HepG2 (cell line): ENCODE measurements around the gene ACSL5. TPM values are rescaled to one million over a fixed set of nuclear protein-coding genes. Genes with fewer than 3 reads are reported as not detected.

Experiments used
- ATF3 ChIP-seq: sonication (generic); formaldehyde crosslinking; IDR thresholded peaks from 2 replicates; pipeline ENCODE4 v1.4.0; 2020; ENCODE audit warnings: missing genetic modification reagents
- BATF2 ChIP-seq: sonication (generic); formaldehyde crosslinking; IDR thresholded peaks from 2 replicates; pipeline ENCODE4 v1.8.0; 2022; ENCODE audit warnings: mild to moderate bottlenecking, missing genetic modification reagents, moderate library complexity
- CREB1 ChIP-seq, 2 experiments: fragments of 450-650 bp in 1 of 2; IDR thresholded peaks; 2 replicates each; pipeline ENCODE4 v1.6.1; 2016 to 2017; ENCODE audit warnings: control low read depth in 1 of 2, mild to moderate bottlenecking in 1 of 2, missing compliant biosample characterization in 1 of 2, missing genetic modification characterization in 1 of 2
- ETV5 ChIP-seq: IDR thresholded peaks from 2 replicates; pipeline ENCODE4 v1.6.1; 2018; ENCODE audit warnings: missing biosample characterization, missing genetic modification reagents, inconsistent platforms, borderline replicate concordance
- FOXA3 ChIP-seq: IDR thresholded peaks from 2 replicates; pipeline ENCODE4 v1.6.1; 2016; ENCODE audit warnings: missing genetic modification reagents, missing compliant biosample characterization
- GATAD1 ChIP-seq: IDR thresholded peaks from 2 replicates; pipeline ENCODE4 v1.6.1; 2016; ENCODE audit warnings: missing genetic modification reagents, missing compliant biosample characterization
- HIVEP1 ChIP-seq: sonication (generic); formaldehyde crosslinking; IDR thresholded peaks from 2 replicates; pipeline ENCODE4 v1.4.0; 2020; ENCODE audit warnings: mild to moderate bottlenecking, missing genetic modification reagents
- HOXA3 ChIP-seq: sonication (generic); formaldehyde crosslinking; IDR thresholded peaks from 2 replicates; pipeline ENCODE4 v1.5.0; 2020; ENCODE audit warnings: missing genetic modification reagents
- ISL2 ChIP-seq: sonication (generic); formaldehyde crosslinking; IDR thresholded peaks from 2 replicates; pipeline ENCODE4 v1.5.0; 2020; ENCODE audit warnings: missing genetic modification reagents
- KDM5B ChIP-seq: sonication (generic); formaldehyde crosslinking; IDR thresholded peaks from 2 replicates; pipeline ENCODE4 v1.4.0; 2020; ENCODE audit warnings: missing genetic modification reagents, mild to moderate bottlenecking, borderline replicate concordance
- MEIS1 ChIP-seq: sonication (generic); formaldehyde crosslinking; IDR thresholded peaks from 2 replicates; pipeline ENCODE4 v1.9.0; 2021; ENCODE audit warnings: mild to moderate bottlenecking, missing genetic modification reagents, moderate library complexity, borderline replicate concordance
- MYNN ChIP-seq: sonication (generic); formaldehyde crosslinking; IDR thresholded peaks from 2 replicates; pipeline ENCODE4 v1.4.0; 2020; ENCODE audit warnings: mild to moderate bottlenecking, low read depth, missing genetic modification reagents
- NCOR1 ChIP-seq: fragments of 200-600 bp; sonication (generic); IDR thresholded peaks from 2 replicates; pipeline ENCODE4 v1.7.0; 2017; ENCODE audit warnings: antibody characterized with exemption, low read length, borderline replicate concordance
- PHF21A ChIP-seq: sonication (generic); formaldehyde crosslinking; IDR thresholded peaks from 2 replicates; pipeline ENCODE4 v1.5.0; 2020; ENCODE audit warnings: mild to moderate bottlenecking, missing genetic modification reagents
- PHF5A ChIP-seq: IDR thresholded peaks from one replicate; pipeline ENCODE4 v1.6.1; 2018; ENCODE audit warnings: low read depth, missing genetic modification reagents; ENCODE audit not compliant: unreplicated experiment
- SMAD3 ChIP-seq: sonication (generic); formaldehyde crosslinking; IDR thresholded peaks from 2 replicates; pipeline ENCODE4 v1.4.0; 2020; ENCODE audit warnings: missing genetic modification reagents
- SOX6 ChIP-seq, 2 experiments: fragments of 450-650 bp in 1 of 2; sonication (generic) in 1 of 2; formaldehyde crosslinking in 1 of 2; IDR thresholded peaks; 2 replicates each; pipeline versions ENCODE4 v1.4.0 to v1.6.1; 2017 to 2020; ENCODE audit warnings: antibody characterized with exemption in 1 of 2, mild to moderate bottlenecking in 1 of 2, missing genetic modification reagents in 1 of 2
- TBX2 ChIP-seq: sonication (generic); formaldehyde crosslinking; IDR thresholded peaks from 2 replicates; pipeline ENCODE4 v1.5.0; 2020; ENCODE audit warnings: missing genetic modification reagents, mild to moderate bottlenecking, borderline replicate concordance
- ZMAT3 ChIP-seq: sonication (generic); formaldehyde crosslinking; conservative IDR thresholded peaks from 2 replicates; pipeline ENCODE4 v1.7.0; 2021; ENCODE audit warnings: missing genetic modification reagents
- ZMYM2 ChIP-seq: sonication (generic); formaldehyde crosslinking; IDR thresholded peaks from 2 replicates; pipeline ENCODE4 v1.8.0; 2022; ENCODE audit warnings: mild to moderate bottlenecking, missing genetic modification reagents
- ZNF337 ChIP-seq: sonication (generic); formaldehyde crosslinking; IDR thresholded peaks from 2 replicates; pipeline ENCODE4 v1.5.1; 2020; ENCODE audit warnings: missing genetic modification reagents, low read depth, mild to moderate bottlenecking, borderline replicate concordance
- ZNF383 ChIP-seq: sonication (generic); formaldehyde crosslinking; IDR thresholded peaks from 2 replicates; pipeline ENCODE4 v1.4.0; 2020; ENCODE audit warnings: missing genetic modification reagents, mild to moderate bottlenecking, borderline replicate concordance
- ZNF639 ChIP-seq: conservative IDR thresholded peaks from 2 replicates; pipeline ENCODE4 v1.6.1; 2018; ENCODE audit warnings: missing genetic modification reagents
- ZNF839 ChIP-seq: sonication (generic); formaldehyde crosslinking; IDR thresholded peaks from 2 replicates; pipeline ENCODE4 v1.4.0; 2020; ENCODE audit warnings: missing genetic modification reagents, mild to moderate bottlenecking, borderline replicate concordance
- polyA plus RNA-seq, 8 experiments: library from polyadenylated mRNA; depleted of rRNA in 3 of 8; stranded (reverse) in 7 of 8; unstranded in 1 of 8; fragments of >200 nt; fragmentation: Illumina TruSeq in 4 of 8; extraction: Trizol in 4 of 8; gene quantifications; 2 replicates each; pipeline versions ENCODE4 v1.2.1 to v1.2.3, GENCODE V29; 2011 to 2016; ENCODE audit warnings: low read depth in 4 of 8, missing spikeins in 1 of 8, mixed read lengths in 1 of 8; ENCODE audit not compliant: insufficient read depth in 1 of 8
- total RNA-seq, 5 experiments: library from RNA; depleted of rRNA; stranded (reverse); fragments of >200 nt; fragmentation: Illumina TruSeq; extraction: Trizol; gene quantifications; 2 replicates each; pipeline ENCODE4 v1.2.3, GENCODE V29; 2016; ENCODE audit warnings: low read depth in 1 of 5
- TF ChIP-seq, protein P1 (sequence below): sonication (generic); formaldehyde crosslinking; IDR thresholded peaks from 2 replicates; pipeline ENCODE4 v1.5.1; 2020; ENCODE audit warnings: missing genetic modification reagents, mild to moderate bottlenecking, borderline replicate concordance

ACSL5 gene
- total and polyA plus RNA-seq, 2 of the 13 experiments (the other 11 are each of a cell fraction or from before 2014, with no cell fraction given), result 56.4 to 82.5 TPM

DNA sequence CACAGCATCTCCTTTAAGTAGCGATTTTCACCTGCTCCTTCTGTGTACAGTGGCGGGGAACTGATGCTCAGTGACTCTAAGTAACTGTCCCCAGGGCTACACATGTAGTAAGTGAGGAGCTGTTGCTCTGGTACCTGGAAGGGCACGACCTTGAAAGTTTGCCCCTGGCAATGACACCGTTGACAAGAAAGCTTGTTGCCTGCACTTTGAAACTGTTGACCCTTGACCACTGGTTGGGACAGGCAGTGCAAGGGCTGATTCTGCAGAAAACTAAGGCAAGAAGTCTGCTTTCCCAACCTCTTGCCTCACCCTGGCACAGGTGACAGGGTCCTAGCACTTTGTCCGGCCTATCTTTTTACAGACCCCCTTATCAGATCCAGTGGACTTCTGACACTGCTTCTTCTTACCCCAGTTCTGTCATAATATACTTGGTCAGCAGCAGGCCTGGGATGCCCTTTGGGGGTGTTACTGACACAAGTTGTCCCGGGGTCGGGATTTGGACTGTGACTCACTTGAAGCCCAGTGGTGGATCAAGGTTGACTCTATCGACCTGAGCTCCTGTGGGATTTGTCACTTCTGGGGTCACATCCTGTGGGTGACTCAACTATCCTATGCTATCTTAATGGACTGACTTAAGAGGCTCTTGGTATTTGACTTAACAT, 5.8 kb downstream of the ACSL5 start (continued):
- TF ChIP-seq ISL2 (peak; percentile 53; the same call in 1 of the 2 replicates), MEIS1 (CRISPR knock-in tag) (peak; percentile 20; the same call in 1 of the 2 replicates), SMAD3 (CRISPR knock-in tag) (no peak), KDM5B (CRISPR knock-in tag) (peak; percentile 50; the same call in 1 of the 2 replicates), BATF2 (CRISPR knock-in tag) (no peak), ATF3 (CRISPR knock-in tag) (peak; percentile 75), SOX6 (IDR thresholded peaks at IDR 0.05) (no peak), SOX6 (CRISPR knock-in tag; IDR thresholded peaks at IDR 0.05) (peak; percentile 63; the same call in 1 of the 2 replicates), ZNF839 (CRISPR knock-in tag) (no peak), HIVEP1 (CRISPR knock-in tag) (peak; percentile 85), ZNF639 (CRISPR knock-in tag) (no peak), HOXA3 (CRISPR knock-in tag) (peak; percentile 28; the same call in 1 of the 2 replicates), ZMYM2 (0 out of 2 replicates have a peak, but pooled peaks have one; percentile 73), PHF5A (CRISPR knock-in tag) (no peak), ZNF383 (CRISPR knock-in tag) (no peak), ZNF337 (CRISPR knock-in tag) (0 out of 2 replicates have a peak, but pooled peaks have one; percentile 39), CREB1 (IDR thresholded peaks at IDR 0.05) (peak; percentile 52), CREB1 (CRISPR knock-in tag; IDR thresholded peaks at IDR 0.05) (peak; percentile 48; the same call in 1 of the 2 replicates), FOXA3 (CRISPR knock-in tag) (peak; percentile 34; the same call in 1 of the 2 replicates), TBX2 (CRISPR knock-in tag) (peak; percentile 61; the same call in 1 of the 2 replicates), ZMAT3 (CRISPR knock-in tag) (0 out of 2 replicates have a peak, but pooled peaks have one; percentile 40), MYNN (0 out of 2 replicates have a peak, but pooled peaks have one; percentile 61), NCOR1 (peak; percentile 84), PHF21A (peak; percentile 59; the same call in 1 of the 2 replicates), GATAD1 (CRISPR knock-in tag) (0 out of 2 replicates have a peak, but pooled peaks have one; percentile 28), ETV5 (CRISPR knock-in tag) (peak; percentile 92)
- TF ChIP-seq, protein P1, sequence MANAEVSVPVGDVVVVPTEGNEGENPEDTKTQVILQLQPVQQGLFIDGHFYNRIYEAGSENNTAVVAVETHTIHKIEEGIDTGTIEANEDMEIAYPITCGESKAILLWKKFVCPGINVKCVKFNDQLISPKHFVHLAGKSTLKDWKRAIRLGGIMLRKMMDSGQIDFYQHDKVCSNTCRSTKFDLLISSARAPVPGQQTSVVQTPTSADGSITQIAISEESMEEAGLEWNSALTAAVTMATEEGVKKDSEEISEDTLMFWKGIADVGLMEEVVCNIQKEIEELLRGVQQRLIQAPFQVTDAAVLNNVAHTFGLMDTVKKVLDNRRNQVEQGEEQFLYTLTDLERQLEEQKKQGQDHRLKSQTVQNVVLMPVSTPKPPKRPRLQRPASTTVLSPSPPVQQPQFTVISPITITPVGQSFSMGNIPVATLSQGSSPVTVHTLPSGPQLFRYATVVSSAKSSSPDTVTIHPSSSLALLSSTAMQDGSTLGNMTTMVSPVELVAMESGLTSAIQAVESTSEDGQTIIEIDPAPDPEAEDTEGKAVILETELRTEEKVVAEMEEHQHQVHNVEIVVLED, result no peak
